ENCODE measurements around the gene GHSR.

DNA sequence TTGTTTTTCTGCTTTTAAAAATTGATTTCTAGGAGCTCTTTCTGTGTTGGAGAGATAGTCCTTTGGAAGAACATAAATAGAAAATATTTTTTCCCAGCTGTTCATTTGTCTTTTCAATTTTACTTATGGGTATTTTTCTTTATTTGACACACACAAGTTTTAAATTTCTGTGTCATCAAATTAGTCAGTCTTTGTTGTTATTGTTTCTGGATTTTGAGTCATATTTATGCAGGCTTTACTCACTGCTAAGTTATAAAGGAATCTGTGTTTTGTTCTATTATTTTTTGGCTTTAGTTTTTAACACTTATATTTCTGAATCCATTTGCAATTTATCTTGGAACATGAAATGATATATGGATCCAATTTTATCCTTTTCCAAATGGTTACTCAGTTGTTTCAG, 5.9 kb upstream of the GHSR start:
- TF ChIP-seq, protein P1, sequence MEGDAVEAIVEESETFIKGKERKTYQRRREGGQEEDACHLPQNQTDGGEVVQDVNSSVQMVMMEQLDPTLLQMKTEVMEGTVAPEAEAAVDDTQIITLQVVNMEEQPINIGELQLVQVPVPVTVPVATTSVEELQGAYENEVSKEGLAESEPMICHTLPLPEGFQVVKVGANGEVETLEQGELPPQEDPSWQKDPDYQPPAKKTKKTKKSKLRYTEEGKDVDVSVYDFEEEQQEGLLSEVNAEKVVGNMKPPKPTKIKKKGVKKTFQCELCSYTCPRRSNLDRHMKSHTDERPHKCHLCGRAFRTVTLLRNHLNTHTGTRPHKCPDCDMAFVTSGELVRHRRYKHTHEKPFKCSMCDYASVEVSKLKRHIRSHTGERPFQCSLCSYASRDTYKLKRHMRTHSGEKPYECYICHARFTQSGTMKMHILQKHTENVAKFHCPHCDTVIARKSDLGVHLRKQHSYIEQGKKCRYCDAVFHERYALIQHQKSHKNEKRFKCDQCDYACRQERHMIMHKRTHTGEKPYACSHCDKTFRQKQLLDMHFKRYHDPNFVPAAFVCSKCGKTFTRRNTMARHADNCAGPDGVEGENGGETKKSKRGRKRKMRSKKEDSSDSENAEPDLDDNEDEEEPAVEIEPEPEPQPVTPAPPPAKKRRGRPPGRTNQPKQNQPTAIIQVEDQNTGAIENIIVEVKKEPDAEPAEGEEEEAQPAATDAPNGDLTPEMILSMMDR (conservative IDR thresholded peaks at IDR 0.05; ENCODE audit: low read depth, low read length): no peak
- TF ChIP-seq EZH2phosphoT487 (IDR thresholded peaks at IDR 0.05; ENCODE audit: borderline replicate concordance, low read length) (no peak), EZH2 (IDR thresholded peaks at IDR 0.05; ENCODE audit: low read length, unreplicated experiment) (no peak)
